Colonic mucosa (tissue), 4 donors: ENCODE results near the gene HDAC4. TPM values are rescaled to one million over a fixed set of nuclear protein-coding genes. Genes with fewer than 3 reads are reported as not detected.

ENCODE experiments used
- DNase-seq: peaks from one replicate; pipeline ENCODE4 v3.0.0-alpha.2; 2020
- H3K27ac ChIP-seq: fragments of 200-600 bp; one replicate; pipeline ENCODE4 v1.8.0; 2021
- H3K27me3 ChIP-seq: fragments of 200-600 bp; one replicate; pipeline ENCODE4 v1.8.0; 2021
- H3K36me3 ChIP-seq: fragments of 200-600 bp; one replicate; pipeline ENCODE4 v1.8.0; 2021
- H3K4me1 ChIP-seq: fragments of 200-600 bp; one replicate; pipeline ENCODE4 v1.8.0; 2021; ENCODE audit warnings: mild to moderate bottlenecking
- H3K4me3 ChIP-seq: fragments of 200-600 bp; one replicate; pipeline ENCODE4 v1.8.0; 2021
- H3K9ac ChIP-seq, 2 donors: one replicate each; pipeline ENCODE4 v1.7.0; 2013; ENCODE audit warnings: control low read depth in 2 of 2, low read depth in 2 of 2, low read length in 2 of 2
- H3K9me3 ChIP-seq: fragments of 200-600 bp; one replicate; pipeline ENCODE4 v1.8.0; 2021
- intact Hi-C: fragments of 100-400 bp; cut with DNase I; formaldehyde crosslinking; loops from one replicate; pipeline ENCODE4 v1.14.1; 2022
- total RNA-seq, 2 donors: library from RNA; stranded (reverse); fragmentation: NEBNext Ultra II Directional in 1 of 2; extraction: Animal tissue kit (Norgen Biotek cat#: 25700) in 1 of 2; gene quantifications; one replicate each; pipeline ENCODE4 v1.2.1, GENCODE V29; 2021
- TF ChIP-seq, protein P1 (sequence below): fragments of 200-600 bp; IDR thresholded peaks from one replicate; pipeline ENCODE4 v1.8.0; 2022; ENCODE audit warnings: antibody characterized with exemption, mild to moderate bottlenecking
- donor health status: healthy.
- donor health status: DM: no; HTN: no; CAD: no.
- donor health status: DM: no; HTN: no; CAD: no.

The HDAC4 gene
- total RNA-seq, 2 donors from 2014 or later: 35.3 to 46.8 TPM

GRCh38 chr2:239215136-239215925 is 185.5 kb downstream of the HDAC4 start:
- TF ChIP-seq, protein P1, sequence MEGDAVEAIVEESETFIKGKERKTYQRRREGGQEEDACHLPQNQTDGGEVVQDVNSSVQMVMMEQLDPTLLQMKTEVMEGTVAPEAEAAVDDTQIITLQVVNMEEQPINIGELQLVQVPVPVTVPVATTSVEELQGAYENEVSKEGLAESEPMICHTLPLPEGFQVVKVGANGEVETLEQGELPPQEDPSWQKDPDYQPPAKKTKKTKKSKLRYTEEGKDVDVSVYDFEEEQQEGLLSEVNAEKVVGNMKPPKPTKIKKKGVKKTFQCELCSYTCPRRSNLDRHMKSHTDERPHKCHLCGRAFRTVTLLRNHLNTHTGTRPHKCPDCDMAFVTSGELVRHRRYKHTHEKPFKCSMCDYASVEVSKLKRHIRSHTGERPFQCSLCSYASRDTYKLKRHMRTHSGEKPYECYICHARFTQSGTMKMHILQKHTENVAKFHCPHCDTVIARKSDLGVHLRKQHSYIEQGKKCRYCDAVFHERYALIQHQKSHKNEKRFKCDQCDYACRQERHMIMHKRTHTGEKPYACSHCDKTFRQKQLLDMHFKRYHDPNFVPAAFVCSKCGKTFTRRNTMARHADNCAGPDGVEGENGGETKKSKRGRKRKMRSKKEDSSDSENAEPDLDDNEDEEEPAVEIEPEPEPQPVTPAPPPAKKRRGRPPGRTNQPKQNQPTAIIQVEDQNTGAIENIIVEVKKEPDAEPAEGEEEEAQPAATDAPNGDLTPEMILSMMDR: no peak
- H3K27me3 ChIP-seq: no peaks in the 10 kb centered on the region
- DNase-seq: no peak
- intact Hi-C loops: no loop called here
- no peak overlapping the region for H3K27ac ChIP-seq
- no peaks in the 10 kb centered on the region for H3K4me1 ChIP-seq
- H3K36me3 ChIP-seq: no peaks in the 10 kb centered on the region
- H3K9ac ChIP-seq: no peak overlapping the region
- no peak overlapping the region for H3K4me3 ChIP-seq
- H3K9me3 ChIP-seq: no peaks in the 10 kb centered on the region

DNA sequence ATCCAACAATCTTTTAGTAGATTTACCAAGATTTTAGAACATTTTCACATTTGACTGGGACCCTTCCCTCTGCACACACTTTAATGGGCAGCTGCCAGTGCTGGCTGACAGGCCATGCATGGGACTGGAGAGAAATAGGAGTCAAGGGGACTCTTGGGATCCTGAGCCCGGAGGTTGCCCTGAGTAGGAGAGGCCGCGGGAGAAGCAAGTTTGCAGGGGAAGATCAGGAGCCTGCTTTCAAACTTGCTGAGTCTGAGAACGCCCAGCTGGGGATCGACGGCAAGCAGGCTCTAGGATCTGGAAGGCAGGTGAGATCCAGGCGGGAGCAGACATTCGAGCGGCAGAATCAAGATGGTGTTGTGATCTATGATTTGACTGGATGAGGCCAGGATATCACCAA is 186.1 kb downstream of the HDAC4 start:
- no peak overlapping the region for H3K9ac ChIP-seq
- H3K27ac ChIP-seq: no peak overlapping the region
- H3K36me3 ChIP-seq: no peaks in the 10 kb centered on the region
- TF ChIP-seq, protein P1: no peak
- H3K4me1 ChIP-seq: no peaks in the 10 kb centered on the region
- intact Hi-C loops: no loop called here
- DNase-seq: no peak
- no peaks in the 10 kb centered on the region for H3K27me3 ChIP-seq
- no peak overlapping the region for H3K4me3 ChIP-seq
- no peaks in the 10 kb centered on the region for H3K9me3 ChIP-seq

GRCh38 chr2:239213643-239214101 is 187.1 kb downstream of the HDAC4 start:
- TF ChIP-seq, protein P1: no peak
- Histone ChIP-seq H3K36me3 (no peaks in the 10 kb centered on the region), H3K4me3 (no peak overlapping the region), H3K27ac (no peak overlapping the region), H3K4me1 (no peaks in the 10 kb centered on the region), H3K9ac (no peak overlapping the region), H3K9me3 (no peaks in the 10 kb centered on the region), H3K27me3 (no peaks in the 10 kb centered on the region)
- no peak for DNase-seq
- intact Hi-C loops: no loop called here

DNA sequence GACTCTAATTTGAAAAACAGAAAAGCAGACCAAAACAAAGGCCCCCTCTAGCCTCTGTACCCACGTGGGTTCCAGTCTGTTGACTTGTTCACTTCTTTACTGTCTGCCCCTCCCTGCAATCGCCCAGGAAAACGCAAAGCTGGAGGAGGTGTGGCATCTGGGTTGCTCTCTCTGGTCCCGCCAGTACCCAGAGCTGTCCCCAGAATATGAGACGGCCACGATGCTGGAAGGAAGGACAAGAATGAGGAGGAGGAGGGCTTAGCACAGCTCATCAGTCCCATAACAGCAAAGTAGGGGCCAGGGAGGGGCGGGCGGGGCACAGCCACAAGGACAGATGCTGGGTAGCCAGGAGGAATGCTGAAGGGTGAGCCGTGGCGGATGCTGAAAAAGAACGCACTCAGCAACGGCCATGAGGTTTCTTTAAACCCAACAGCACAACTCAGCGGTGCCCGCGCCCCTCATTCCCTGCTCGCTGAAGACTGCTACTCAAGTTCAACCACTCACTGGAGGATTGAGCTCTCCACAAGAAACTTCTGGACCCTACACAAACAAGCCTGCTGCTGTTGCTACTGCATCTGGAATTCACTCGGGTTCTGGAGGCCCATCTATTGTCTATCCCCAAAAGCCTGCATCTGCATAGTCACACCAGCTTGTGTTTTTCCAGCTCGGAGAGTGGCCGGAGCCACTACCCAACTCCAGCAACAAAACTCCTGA is 187.7 kb downstream of the HDAC4 start:
- Histone ChIP-seq H3K9me3 (no peaks in the 10 kb centered on the region), H3K9ac (no peak overlapping the region), H3K27me3 (no peaks in the 10 kb centered on the region), H3K4me3 (no peak overlapping the region), H3K27ac (no peak overlapping the region), H3K4me1 (no peaks in the 10 kb centered on the region), H3K36me3 (no peaks in the 10 kb centered on the region)
- no peak for DNase-seq
- intact Hi-C loops: no loop called here
- TF ChIP-seq, protein P1: no peak

GRCh38 chr2:239212121-239212928 is 188.5 kb downstream of the HDAC4 start:
- DNase-seq: no peak
- Histone ChIP-seq H3K27me3 (no peaks in the 10 kb centered on the region), H3K36me3 (no peaks in the 10 kb centered on the region), H3K4me1 (no peaks in the 10 kb centered on the region), H3K27ac (no peak overlapping the region), H3K9ac (no peak overlapping the region), H3K9me3 (no peaks in the 10 kb centered on the region), H3K4me3 (no peak overlapping the region)
- intact Hi-C loops: no loop called here
- TF ChIP-seq, protein P1: no peak
